ENCODE results near the gene IGFALS. TPM values are rescaled to one million over a fixed set of nuclear protein-coding genes. Genes with fewer than 3 reads are reported as not detected.
A peak's percentile ranks its signal among the peaks of the same experiment; 100 is the strongest.

IGFALS gene
- total RNA-seq, 4 donors from 2014 or later: 0.59 to 0.69 (median 0.64) TPM

DNA sequence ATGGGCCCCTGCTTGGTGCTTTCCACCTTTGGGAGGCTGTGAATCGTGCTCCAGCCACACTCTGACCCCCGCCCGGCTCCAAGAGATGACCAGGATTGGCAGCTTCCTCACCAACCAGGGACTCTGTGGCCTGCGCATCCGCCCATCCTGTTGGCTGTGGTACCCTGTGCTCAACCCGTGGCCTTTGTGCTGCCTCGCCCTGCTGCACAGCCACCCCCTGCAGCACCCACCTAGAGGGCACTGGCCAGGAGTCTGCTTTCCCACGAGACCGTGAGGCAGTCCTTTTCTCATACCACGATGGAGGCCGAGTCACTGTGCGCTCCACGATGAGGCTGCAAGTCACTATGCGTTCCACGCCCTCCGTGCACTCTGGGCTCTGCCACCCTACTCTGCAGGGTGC, 41.6 kb downstream of the IGFALS start:
- TF ChIP-seq, protein P1, sequence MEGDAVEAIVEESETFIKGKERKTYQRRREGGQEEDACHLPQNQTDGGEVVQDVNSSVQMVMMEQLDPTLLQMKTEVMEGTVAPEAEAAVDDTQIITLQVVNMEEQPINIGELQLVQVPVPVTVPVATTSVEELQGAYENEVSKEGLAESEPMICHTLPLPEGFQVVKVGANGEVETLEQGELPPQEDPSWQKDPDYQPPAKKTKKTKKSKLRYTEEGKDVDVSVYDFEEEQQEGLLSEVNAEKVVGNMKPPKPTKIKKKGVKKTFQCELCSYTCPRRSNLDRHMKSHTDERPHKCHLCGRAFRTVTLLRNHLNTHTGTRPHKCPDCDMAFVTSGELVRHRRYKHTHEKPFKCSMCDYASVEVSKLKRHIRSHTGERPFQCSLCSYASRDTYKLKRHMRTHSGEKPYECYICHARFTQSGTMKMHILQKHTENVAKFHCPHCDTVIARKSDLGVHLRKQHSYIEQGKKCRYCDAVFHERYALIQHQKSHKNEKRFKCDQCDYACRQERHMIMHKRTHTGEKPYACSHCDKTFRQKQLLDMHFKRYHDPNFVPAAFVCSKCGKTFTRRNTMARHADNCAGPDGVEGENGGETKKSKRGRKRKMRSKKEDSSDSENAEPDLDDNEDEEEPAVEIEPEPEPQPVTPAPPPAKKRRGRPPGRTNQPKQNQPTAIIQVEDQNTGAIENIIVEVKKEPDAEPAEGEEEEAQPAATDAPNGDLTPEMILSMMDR (IDR thresholded peaks at IDR 0.05): no peak
- intact Hi-C loops (cut with DNase I; ENCODE audit: low total_unique reads): no loop called here
- WGBS, 2 donors: 95 to 98% methylated on average over 16 of the region's 16 CpGs
- H3K4me3 ChIP-seq (ENCODE audit: low read depth, poor library complexity, severe bottlenecking): no peak overlapping the region
- no peak for DNase-seq (ENCODE audit: low spot score in 2 of 2)

- intact Hi-C loops (cut with DNase I; ENCODE audit: low total_unique reads): loop anchor here (10.0 kb wide), 1 partner anchor 285 kb away; no protein-coding TSS in a partner anchor
- 93 to 98% methylated on average over 26 to 28 of the region's 29 CpGs for WGBS, 2 donors
- H3K4me3 ChIP-seq (ENCODE audit: low read depth, poor library complexity, severe bottlenecking): no peak overlapping the region
- no peak for DNase-seq (ENCODE audit: low spot score in 2 of 2)
- TF ChIP-seq, protein P1 (IDR thresholded peaks at IDR 0.05): no peak
- no peak for TF ChIP-seq POLR2A (IDR thresholded peaks at IDR 0.05)
Observed at GRCh38 chr16:1749152-1750117, 44.1 kb downstream of the IGFALS start.

- intact Hi-C loops (cut with DNase I; ENCODE audit: low total_unique reads): loop anchor here (10.0 kb wide), 1 partner anchor 283 kb away; no protein-coding TSS in a partner anchor
- no peak overlapping the region for H3K4me3 ChIP-seq (ENCODE audit: low read depth, poor library complexity, severe bottlenecking)
- 91 to 94% methylated on average over 10 to 11 of the region's 11 CpGs for WGBS, 2 donors
- no peak for TF ChIP-seq POLR2A (IDR thresholded peaks at IDR 0.05)
- TF ChIP-seq, protein P1 (IDR thresholded peaks at IDR 0.05): no peak
- no peak for DNase-seq (ENCODE audit: low spot score in 2 of 2)
Observed at GRCh38 chr16:1747934-1748333, 45.6 kb downstream of the IGFALS start.

DNA sequence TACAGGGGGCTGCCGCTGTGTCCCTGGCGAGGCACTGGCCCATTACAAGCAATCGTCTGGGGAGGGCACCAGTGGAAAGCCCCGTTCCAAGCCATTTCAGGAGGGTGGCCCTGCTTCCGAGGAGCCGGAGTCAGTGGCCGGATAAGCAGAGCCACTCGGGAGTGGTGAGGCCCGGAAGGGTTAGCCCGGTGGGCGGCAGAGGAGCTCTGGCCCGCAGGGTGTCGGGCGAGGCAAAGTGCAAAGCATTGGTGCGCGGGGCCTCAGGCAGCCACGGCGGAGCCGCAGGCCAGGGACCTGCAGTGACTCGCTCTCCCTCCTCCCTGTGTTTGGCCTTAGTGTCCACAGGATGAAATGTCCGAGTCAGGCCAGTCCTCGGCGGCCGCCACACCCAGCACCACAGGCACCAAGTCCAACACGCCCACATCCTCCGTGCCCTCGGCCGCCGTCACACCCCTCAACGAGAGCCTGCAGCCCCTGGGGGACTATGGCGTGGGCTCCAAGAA, 46.8 kb downstream of the IGFALS start:
- intact Hi-C loops (cut with DNase I; ENCODE audit: low total_unique reads): loop anchor here (10.0 kb wide), 1 partner anchor 282 kb away; no protein-coding TSS in a partner anchor
- WGBS, 2 donors: 87 to 89% methylated on average over 28 to 31 of the region's 31 CpGs
- TF ChIP-seq, protein P1 (IDR thresholded peaks at IDR 0.05): no peak
- no peak for TF ChIP-seq POLR2A (IDR thresholded peaks at IDR 0.05)
- no peak for DNase-seq (ENCODE audit: low spot score in 2 of 2)
- H3K4me3 ChIP-seq (ENCODE audit: low read depth, poor library complexity, severe bottlenecking): no peak overlapping the region

DNA sequence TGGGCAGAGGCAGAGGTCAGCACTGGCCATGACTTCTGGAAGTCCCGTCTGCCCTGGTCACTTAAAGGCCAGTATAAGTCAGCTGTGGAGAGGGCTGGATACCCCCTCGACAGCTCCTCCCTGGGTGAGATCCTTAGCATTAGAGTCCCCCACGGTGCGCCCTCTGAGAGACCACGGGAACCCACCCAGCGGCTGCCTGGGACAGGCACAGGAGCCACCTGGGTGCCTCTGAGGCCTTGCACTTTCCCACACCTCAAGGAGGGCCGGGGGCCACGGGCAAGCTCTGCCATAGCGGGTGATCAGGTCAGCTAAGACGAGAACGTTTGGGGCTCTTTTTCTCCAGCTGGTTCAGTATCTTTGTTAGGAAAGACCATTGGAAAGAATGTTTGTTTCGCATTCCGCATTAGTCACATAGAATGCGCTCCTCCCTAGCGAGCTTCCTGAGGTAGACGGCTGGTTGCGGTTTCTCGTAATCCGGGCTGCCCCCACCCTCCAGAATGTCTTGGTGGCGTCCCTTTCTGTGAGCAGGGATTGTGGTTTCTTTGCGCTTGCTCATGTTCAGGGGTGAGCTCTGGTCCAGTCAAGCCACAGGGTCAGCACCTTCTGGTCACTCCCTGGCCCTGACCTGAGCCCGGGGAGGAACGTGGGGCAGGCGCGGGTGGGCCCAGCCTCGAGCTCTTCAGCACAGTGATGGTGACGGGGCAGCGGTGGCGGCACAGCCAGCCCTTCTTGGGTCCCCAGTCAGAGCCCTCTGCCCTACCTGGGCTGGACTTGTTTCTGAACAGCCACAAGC, 47.4 kb downstream of the IGFALS start:
- peak in 1 of 2 donors; percentile 81 for DNase-seq (ENCODE audit: low spot score in 2 of 2)
- 94 to 95% methylated on average over 28 to 29 of the region's 29 CpGs for WGBS, 2 donors
- TF ChIP-seq POLR2A (IDR thresholded peaks at IDR 0.05): no peak
- TF ChIP-seq, protein P1 (IDR thresholded peaks at IDR 0.05): no peak
- H3K4me3 ChIP-seq (ENCODE audit: low read depth, poor library complexity, severe bottlenecking): no peak overlapping the region
- intact Hi-C loops (cut with DNase I; ENCODE audit: low total_unique reads): loop anchor here (10.0 kb wide), 1 partner anchor 281 kb away; no protein-coding TSS in a partner anchor

Data from lower leg skin (tissue), 4 donors.